Lower leg skin (tissue), 3 donors: ENCODE results near the gene LMTK2.

Experiments used
- POLR2A ChIP-seq, 2 donors: fragments of 450-650 bp; IDR thresholded peaks; one replicate each; pipeline ENCODE4 v1.6.1; 2016 to 2017; ENCODE audit warnings: antibody characterized with exemption in 2 of 2, mild to moderate bottlenecking in 1 of 2, moderate library complexity in 1 of 2
- TF ChIP-seq, protein P1 (sequence below), 3 donors: fragments of 450-650 bp; IDR thresholded peaks; one replicate each; pipeline ENCODE4 v1.5.1; 2016; ENCODE audit warnings: antibody characterized with exemption in 3 of 3, mild to moderate bottlenecking in 3 of 3, moderate library complexity in 2 of 3

DNA sequence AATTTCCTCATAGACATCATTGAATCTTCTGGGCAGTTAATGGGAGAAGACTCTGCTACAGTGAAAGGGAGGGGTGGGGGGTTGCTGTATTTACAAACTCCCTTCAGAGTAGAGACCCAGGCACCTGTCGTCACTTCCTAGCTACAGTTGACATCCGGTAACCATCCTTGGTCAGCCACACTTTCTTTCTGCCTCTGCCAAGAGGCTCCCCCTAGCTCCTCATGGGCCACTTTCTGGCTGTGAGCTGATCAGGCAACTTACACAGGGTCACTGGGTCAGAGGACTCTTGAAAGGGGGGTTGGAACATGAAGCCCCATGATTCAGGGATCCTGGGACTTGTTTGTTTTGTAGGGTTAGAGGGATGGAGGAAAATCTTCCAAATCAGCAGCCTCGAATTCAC is 144.1 kb downstream of the LMTK2 start:
- TF ChIP-seq, protein P1, sequence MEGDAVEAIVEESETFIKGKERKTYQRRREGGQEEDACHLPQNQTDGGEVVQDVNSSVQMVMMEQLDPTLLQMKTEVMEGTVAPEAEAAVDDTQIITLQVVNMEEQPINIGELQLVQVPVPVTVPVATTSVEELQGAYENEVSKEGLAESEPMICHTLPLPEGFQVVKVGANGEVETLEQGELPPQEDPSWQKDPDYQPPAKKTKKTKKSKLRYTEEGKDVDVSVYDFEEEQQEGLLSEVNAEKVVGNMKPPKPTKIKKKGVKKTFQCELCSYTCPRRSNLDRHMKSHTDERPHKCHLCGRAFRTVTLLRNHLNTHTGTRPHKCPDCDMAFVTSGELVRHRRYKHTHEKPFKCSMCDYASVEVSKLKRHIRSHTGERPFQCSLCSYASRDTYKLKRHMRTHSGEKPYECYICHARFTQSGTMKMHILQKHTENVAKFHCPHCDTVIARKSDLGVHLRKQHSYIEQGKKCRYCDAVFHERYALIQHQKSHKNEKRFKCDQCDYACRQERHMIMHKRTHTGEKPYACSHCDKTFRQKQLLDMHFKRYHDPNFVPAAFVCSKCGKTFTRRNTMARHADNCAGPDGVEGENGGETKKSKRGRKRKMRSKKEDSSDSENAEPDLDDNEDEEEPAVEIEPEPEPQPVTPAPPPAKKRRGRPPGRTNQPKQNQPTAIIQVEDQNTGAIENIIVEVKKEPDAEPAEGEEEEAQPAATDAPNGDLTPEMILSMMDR (IDR thresholded peaks at IDR 0.05), result no peak
- TF ChIP-seq POLR2A (IDR thresholded peaks at IDR 0.05), result no peak
